Astrocyte of the spinal cord (primary cell): Measurements from ENCODE around the gene BNC2.

ENCODE experiments used
- DNase-seq: peaks from one replicate; pipeline ENCODE4 v3.0.0; 2011; ENCODE audit warnings: low read depth, low spot score
- H3K4me3 ChIP-seq: 2 replicates; pipeline ENCODE4 v1.5.1; 2011; ENCODE audit warnings: low read depth, mild to moderate bottlenecking, low read length, moderate library complexity
- in situ Hi-C: cut with HindIII; loops from 2 replicates; pipeline ENCODE4 v1.10.0; 2017; ENCODE audit warnings: low sequenced_read_pairs
- TF ChIP-seq, protein P1 (sequence below): IDR thresholded peaks from 2 replicates; pipeline ENCODE4 v1.5.1; 2012; ENCODE audit warnings: low read depth, mild to moderate bottlenecking, low read length, inconsistent platforms

Gene BNC2

GRCh38 chr9:16572005-16572734 is 298.3 kb downstream of the BNC2 start:
- TF ChIP-seq, protein P1, sequence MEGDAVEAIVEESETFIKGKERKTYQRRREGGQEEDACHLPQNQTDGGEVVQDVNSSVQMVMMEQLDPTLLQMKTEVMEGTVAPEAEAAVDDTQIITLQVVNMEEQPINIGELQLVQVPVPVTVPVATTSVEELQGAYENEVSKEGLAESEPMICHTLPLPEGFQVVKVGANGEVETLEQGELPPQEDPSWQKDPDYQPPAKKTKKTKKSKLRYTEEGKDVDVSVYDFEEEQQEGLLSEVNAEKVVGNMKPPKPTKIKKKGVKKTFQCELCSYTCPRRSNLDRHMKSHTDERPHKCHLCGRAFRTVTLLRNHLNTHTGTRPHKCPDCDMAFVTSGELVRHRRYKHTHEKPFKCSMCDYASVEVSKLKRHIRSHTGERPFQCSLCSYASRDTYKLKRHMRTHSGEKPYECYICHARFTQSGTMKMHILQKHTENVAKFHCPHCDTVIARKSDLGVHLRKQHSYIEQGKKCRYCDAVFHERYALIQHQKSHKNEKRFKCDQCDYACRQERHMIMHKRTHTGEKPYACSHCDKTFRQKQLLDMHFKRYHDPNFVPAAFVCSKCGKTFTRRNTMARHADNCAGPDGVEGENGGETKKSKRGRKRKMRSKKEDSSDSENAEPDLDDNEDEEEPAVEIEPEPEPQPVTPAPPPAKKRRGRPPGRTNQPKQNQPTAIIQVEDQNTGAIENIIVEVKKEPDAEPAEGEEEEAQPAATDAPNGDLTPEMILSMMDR = no peak
- H3K4me3 ChIP-seq = no peak overlapping the region
- no peak for DNase-seq
- in situ Hi-C loops = no loop called here

GRCh38 chr9:16571127-16571802 is 299.2 kb downstream of the BNC2 start:
- no peak overlapping the region for H3K4me3 ChIP-seq
- TF ChIP-seq, protein P1 = no peak
- in situ Hi-C loops = no loop called here
- no peak for DNase-seq

GRCh38 chr9:16563446-16563845 is 307.0 kb downstream of the BNC2 start:
- in situ Hi-C loops = no loop called here
- H3K4me3 ChIP-seq = no peak overlapping the region
- TF ChIP-seq, protein P1 = no peak
- no peak for DNase-seq

DNA sequence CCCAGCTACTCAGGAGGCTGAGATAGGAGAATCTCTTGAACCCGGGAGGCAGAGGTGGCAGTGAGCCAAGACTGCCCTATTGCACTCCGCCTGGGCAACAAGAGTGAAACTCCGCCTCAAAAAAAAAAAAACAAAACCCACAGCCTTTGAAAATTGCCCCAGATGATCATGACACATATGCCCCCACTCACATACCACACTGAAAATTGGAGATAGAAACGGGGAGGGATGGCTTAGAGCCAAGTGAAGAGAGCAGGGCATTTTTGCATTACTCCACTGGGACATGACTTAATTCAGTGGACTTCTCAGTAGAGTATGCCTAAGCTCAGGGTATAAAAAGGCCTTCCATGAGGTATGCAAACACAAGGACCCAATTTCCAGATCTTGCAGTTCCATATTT is 309.3 kb downstream of the BNC2 start:
- no peak for DNase-seq
- TF ChIP-seq, protein P1 = no peak
- H3K4me3 ChIP-seq = no peak overlapping the region
- in situ Hi-C loops = no loop called here

GRCh38 chr9:16559418-16560188 is 310.9 kb downstream of the BNC2 start:
- in situ Hi-C loops = no loop called here
- TF ChIP-seq, protein P1 = no peak
- H3K4me3 ChIP-seq = no peak overlapping the region
- DNase-seq = no peak

- TF ChIP-seq, protein P1 = no peak
Observed at GRCh38 chr9:16555802-16556201, 314.7 kb downstream of the BNC2 start.

More at GRCh38 chr9:16555802-16556201, 314.7 kb downstream of the BNC2 start:
- in situ Hi-C loops = no loop called here
- DNase-seq = no peak
- no peak overlapping the region for H3K4me3 ChIP-seq
